ENCODE data around the gene ZDHHC8.

GRCh38 chr22:20193761-20194494 lies 62.3 kb downstream of the ZDHHC8 start:
- no peak for TF ChIP-seq GATA1 (IDR thresholded peaks at IDR 0.05; ENCODE audit: low read depth, low read length)
- TF ChIP-seq POLR2A (IDR thresholded peaks at IDR 0.05; ENCODE audit: low read length) = no peak
